Astrocyte (in vitro differentiated cells and primary cell): ENCODE measurements around the gene SLC45A1.

Experiments used
- EZH2 ChIP-seq: IDR thresholded peaks from 2 replicates; pipeline ENCODE4 v1.6.1; 2012; ENCODE audit warnings: mild to moderate bottlenecking, low read length, inconsistent platforms; ENCODE audit not compliant: insufficient read depth
- TF ChIP-seq, protein P1 (sequence below): IDR thresholded peaks from 2 replicates; pipeline ENCODE4 v1.5.1; 2011; ENCODE audit warnings: low read depth, mild to moderate bottlenecking, inconsistent platforms, low read length, moderate library complexity; ENCODE audit not compliant: insufficient read depth

GRCh38 chr1:8328271-8328670 lies 10.4 kb downstream of the SLC45A1 start:
- TF ChIP-seq, protein P1, sequence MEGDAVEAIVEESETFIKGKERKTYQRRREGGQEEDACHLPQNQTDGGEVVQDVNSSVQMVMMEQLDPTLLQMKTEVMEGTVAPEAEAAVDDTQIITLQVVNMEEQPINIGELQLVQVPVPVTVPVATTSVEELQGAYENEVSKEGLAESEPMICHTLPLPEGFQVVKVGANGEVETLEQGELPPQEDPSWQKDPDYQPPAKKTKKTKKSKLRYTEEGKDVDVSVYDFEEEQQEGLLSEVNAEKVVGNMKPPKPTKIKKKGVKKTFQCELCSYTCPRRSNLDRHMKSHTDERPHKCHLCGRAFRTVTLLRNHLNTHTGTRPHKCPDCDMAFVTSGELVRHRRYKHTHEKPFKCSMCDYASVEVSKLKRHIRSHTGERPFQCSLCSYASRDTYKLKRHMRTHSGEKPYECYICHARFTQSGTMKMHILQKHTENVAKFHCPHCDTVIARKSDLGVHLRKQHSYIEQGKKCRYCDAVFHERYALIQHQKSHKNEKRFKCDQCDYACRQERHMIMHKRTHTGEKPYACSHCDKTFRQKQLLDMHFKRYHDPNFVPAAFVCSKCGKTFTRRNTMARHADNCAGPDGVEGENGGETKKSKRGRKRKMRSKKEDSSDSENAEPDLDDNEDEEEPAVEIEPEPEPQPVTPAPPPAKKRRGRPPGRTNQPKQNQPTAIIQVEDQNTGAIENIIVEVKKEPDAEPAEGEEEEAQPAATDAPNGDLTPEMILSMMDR = no peak
- no peak for TF ChIP-seq EZH2
